Ramos (cell line): ENCODE data around the gene MYH15.

Source experiments
- in situ Hi-C: fragments of 300-500 bp; cut with MboI; formaldehyde crosslinking; loops from one replicate; pipeline ENCODE4 v1.14.3; 2022; ENCODE audit warnings: low sequenced_read_pairs; ENCODE audit not compliant: unreplicated experiment

The MYH15 gene

DNA sequence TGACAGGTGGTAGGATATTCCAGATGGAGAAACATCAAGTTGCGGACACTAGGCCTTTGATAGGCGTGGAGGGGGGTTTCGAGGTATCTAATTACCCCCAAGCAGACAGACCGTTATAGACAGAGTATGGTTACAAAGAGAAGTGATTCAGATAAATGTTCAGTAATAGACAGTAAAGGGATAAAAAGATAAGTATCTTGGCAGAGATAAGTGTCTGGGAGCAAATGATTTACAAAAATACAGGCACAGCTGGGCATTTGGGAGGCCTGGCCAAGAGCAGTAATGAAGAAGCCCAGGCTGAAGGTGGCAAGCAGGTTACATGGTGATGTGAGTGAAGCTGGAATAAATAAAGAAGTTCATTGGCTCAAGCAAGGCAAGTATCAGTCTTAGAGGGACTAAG, 659 bp upstream of the MYH15 start:
- in situ Hi-C loops: no loop called here

DNA sequence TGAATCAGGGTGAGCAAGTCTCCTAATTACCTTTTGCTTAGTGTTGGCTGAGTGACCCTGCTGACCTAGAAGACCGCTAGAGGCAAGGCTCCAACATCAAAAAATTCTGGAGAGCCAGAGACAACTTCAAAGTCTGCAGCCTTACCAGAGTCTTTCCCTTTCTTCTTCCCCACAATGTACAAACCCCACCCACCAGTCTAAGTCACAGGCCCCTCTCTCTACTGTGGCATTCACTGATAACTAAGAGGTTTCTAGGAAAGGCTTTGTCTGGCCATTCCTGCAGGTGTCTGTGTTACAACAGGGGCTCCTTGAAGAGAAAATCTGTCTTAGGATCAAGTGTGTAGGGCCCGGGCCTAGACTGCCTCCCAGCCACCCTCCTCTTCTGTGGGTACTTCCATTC, 525 bp downstream of the MYH15 start:
- in situ Hi-C loops: no loop called here

DNA sequence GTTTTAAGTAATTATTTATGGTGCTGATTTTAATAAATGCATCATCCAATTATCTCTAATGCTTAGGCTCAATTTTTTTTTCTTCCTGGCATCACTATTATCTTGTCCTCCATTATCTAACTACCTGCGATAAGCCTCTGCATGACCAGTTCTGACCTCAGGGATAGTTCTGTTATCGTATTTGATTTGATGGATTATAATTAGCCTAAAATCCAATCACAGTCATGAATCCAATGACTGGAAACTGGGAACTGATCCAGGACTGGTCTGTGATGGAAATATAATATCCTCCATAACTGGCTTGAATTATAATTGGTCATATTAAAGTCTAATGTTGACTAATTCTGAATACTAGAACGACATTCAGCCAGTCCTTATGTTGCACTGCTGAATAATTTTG, 1.1 kb downstream of the MYH15 start:
- in situ Hi-C loops: no loop called here

DNA sequence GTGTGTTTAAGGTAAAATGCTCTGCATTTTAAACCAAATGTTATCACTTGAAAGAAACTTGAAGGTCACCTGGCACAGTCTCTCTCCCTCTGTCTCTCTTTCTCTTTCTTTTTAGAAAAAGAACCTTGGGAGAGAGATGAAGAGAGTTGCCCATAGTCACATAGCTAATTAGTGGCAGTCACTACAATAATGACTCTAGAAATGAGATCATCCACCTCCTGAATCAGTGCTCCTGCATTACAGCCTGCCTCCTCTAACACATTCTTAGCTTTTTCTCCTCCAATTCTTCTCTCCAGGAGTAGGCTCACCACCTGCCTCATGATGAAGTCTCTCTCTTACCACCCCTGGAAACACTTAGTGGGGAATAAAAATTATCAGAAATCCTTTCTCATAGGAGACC, 2.5 kb downstream of the MYH15 start:
- in situ Hi-C loops: no loop called here

DNA sequence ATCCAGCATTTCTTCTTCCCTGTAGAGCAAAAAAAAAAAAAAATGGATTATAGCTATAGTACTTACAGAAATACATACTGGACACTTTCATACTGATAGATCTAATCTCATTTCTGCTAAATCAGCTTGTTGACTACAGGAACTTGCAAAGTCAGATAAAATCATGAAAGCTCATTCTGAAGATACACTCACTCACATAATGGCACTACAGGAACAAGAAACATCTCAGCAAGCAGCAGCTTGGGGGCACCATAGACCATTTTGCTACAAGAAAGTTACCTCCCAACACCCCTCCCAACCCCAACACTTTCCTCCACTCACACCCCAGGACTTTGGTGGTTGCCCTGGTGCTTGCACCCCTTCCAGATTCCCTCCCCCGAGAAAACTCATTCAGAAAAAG, 4.6 kb downstream of the MYH15 start:
- in situ Hi-C loops: no loop called here

DNA sequence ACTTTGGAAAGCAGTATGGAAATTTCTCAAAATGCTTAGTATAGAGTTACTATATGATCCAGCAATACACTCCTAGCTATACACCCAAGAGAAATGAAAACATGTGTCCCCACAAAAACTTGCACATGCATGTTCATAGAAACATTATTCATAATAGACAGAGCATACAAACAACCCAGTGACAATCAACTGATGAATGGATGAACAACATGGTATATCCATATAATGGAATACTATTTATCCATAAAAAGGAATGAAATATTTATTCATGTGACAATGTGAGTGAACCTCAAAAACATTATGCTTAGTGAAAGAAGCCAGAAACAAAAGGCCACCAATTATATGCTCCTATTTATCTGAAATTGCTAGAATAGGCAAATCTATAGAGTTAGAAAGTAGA, 6.7 kb downstream of the MYH15 start:
- in situ Hi-C loops: no loop called here

DNA sequence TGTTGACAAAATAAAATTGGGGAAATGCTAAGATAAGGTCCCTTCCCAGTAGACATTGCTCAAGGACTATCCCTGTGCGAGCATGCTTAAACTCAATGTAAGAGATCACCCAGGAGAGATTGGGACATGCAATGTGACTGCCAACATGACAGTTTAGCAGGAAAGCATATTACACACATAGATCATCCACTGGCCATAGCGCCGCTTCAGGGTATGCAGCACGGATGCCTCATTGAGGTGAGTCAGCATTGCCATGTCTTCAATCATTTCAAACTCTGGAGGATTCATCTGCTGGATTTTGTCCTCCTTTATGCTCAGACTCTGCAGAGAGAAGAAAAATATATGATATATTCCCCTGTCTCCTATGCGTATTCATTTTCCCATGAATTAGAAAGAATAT, 8.9 kb downstream of the MYH15 start:
- in situ Hi-C loops: no loop called here

DNA sequence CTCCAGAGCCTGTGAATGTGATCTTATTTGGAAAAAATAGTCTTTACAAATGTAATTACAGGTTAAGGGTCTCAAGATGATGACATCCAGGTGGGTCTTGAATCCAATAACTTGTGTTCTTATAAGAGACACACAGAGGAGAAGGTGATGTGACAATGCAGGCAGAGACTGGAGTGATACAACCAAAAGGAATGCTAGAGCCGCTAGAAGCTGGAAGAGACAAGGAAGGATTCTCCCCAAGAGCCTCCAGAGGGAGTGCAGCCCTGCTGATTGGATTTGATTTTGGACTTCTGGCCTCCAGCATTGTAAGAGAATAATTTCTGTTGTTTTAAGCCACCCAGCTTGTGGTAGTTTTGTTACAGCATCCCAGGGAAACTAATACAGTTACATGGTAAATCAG, 9.7 kb downstream of the MYH15 start:
- in situ Hi-C loops: no loop called here

DNA sequence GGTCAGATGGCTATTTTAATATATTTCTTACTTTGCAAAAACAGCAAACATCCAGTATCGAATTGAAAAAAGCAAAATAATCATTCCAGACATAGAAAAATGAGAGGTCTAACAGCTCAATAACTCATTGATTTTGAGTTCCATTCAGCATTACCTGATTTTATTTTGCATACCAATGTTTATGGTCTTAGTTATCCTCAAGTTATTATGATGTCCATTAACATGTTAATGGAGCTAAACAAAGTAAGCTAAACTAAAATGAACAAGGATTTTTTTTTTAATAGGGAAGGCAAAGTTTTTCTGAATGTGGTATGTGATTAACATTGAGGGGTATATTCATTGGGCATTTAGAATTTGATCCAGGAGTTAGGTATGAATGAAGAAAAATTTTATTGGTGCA, 13.1 kb downstream of the MYH15 start:
- in situ Hi-C loops: loop anchor here (25.0 kb wide), 1 partner anchor 415 kb away; no protein-coding TSS in a partner anchor

DNA sequence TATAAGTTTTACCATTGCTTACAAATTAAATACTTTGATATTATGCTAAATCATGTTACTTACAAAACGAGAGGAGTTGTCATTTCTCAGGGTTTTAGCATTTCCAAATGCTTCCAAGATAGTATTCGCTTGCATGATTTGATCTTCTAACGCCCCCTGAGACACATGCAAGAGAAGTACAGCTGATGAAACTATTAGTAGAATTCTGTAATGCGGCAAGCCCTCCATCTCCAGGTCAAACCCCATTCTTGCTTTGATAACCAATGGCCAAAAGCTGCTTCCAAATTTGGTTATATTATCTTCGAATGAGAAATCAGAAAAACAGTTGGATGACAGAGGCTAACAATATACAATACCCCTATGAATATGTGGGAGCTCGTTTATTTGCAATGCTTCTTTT, 14.7 kb downstream of the MYH15 start:
- in situ Hi-C loops: loop anchor here (25.0 kb wide), 1 partner anchor 417 kb away; no protein-coding TSS in a partner anchor

DNA sequence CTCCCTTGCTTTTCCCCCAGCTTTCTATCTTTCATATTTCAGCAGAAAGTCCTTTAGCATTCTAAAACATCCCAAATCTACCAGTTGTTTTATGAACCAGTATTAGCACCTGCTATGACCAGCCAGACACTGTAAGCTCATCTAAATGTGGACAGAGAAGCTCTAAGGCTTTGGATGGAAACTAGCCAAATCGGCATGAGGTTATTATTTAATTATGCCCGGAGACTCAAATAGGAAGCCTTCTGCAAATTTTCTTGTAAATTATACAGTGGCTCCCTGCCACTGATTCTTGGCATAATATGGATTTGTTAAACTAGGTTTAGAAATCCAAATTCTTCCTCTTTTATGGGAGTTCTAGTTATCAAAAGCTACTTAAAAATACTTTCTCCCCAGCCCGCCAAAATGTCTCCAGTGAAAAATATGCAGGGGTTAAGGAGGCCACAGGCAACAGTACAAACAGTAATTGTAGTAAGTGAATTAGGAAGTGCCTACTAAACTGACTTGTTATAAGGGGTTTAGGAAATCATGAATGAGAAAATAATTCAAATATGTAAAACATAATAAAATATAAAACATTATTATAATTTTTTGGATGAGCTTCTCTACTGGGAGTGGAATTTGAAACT, 15.4 kb downstream of the MYH15 start:
- in situ Hi-C loops: loop anchor here (25.0 kb wide), 1 partner anchor 417 kb away; no protein-coding TSS in a partner anchor

DNA sequence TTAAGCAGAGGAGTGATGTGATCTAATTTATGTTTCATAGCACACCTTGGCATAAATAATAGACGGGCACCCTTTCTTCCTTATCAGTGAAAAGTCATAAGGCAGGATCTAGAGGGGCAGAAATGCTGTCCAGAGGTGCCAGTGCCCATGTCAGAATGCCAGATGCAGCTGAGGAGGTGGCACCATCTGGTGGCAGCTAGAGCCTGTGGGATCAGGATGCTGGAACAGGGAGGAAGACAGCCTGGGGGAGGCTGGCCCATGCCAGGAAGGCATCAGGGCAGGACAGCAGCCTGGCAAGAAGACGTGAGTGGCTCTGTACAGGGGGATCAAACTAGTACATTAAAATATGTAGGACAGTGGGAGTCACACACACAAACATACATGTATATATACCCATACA, 16.5 kb downstream of the MYH15 start:
- in situ Hi-C loops: loop anchor here (25.0 kb wide), 1 partner anchor 418 kb away; no protein-coding TSS in a partner anchor

DNA sequence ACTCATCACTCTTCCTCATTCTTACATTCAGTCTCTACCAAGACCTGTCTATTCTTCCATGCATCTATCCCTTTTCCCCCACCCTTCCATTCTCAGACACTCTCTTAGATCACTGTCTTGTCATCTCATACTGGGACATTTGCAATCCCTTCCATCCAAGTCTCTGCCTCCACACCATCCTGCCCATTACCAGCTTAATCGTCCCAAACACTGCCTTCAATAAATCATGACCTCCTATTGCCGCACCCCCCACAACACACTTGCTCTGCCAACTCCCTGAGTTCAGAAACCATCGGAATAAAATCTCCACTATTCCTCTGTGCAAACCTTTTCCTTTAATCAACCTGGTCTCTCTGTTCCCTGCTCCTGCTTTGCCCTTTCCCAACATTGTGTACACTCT, 18.9 kb downstream of the MYH15 start:
- in situ Hi-C loops: loop anchor here (25.0 kb wide), 1 partner anchor 421 kb away; no protein-coding TSS in a partner anchor

DNA sequence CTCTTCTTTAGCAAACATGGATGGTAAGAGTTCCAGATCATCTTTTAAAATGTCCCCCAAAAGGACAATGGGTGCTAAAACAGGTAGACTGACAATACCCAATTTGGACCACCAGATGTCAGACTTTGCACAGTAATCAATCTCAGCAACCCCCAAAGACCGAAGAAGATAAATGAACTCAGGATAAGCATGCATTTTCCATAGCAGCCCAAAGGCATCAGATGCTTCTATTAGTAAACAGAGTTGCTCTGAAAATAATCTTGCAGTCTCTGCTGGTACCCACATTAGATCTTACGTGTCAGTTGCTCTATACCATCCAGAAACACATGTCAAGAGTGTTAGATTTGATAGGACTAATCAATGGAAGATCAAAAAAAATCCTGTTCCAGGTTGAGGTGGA, 20.6 kb downstream of the MYH15 start:
- in situ Hi-C loops: loop anchor here (25.0 kb wide), 1 partner anchor 423 kb away; no protein-coding TSS in a partner anchor

DNA sequence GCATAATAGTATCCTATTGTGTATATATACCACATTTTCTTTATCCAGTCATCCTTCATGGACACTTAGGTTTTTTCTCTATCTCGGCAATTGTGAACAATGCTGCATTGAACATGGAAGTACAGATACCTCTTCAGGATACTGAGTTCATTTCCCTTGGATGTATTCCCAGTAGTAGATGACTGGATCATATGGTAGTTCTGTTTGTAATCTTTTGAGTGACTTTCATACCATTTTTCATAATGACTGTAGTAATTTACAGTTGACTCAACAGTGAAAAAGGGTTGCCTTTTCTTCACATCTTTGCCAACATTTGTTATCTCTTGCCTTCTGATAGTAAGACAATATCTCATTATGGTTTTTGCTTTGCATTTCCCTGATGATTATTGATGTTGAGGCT, 21.8 kb downstream of the MYH15 start:
- in situ Hi-C loops: loop anchor here (25.0 kb wide), 1 partner anchor 424 kb away; no protein-coding TSS in a partner anchor

DNA sequence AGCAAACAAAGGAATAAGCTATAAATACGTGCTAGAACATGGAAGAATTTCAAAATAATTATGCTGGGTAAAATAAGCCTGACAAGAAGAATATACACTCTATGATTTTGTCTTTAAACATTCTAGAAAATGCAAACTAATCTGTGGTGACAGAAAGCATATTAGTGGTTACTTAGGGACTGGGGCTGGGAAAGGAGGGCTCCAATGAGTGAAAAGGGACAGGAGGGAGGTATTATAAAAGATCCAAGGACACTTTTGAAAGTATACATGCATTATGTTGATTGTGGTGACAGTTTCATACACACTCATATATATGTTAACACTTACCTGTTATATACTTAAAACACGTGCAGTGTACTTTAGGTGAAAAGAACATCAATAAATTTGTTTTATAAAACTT, 23.0 kb downstream of the MYH15 start:
- in situ Hi-C loops: loop anchor here (25.0 kb wide), 1 partner anchor 425 kb away; no protein-coding TSS in a partner anchor

DNA sequence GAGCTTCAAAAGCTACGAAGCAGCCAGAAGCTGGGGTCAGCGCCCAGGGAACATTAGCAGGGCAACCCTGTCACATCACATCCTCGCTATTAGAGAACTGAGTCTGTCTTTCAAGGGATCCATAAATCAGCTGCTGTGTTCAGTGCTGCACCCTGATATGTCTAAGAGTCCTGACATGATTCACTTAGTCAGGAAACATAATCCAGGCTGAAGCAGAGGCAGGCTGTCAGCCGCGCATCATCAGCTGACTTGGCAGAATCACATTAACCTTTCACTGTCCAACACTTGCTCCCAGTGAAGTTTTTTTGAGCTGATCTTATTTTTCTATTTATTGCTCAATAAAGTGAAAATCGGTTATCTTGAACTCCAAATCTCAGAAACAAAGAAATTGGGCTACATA, 23.5 kb downstream of the MYH15 start:
- in situ Hi-C loops: loop anchor here (25.0 kb wide), 1 partner anchor 425 kb away; no protein-coding TSS in a partner anchor

DNA sequence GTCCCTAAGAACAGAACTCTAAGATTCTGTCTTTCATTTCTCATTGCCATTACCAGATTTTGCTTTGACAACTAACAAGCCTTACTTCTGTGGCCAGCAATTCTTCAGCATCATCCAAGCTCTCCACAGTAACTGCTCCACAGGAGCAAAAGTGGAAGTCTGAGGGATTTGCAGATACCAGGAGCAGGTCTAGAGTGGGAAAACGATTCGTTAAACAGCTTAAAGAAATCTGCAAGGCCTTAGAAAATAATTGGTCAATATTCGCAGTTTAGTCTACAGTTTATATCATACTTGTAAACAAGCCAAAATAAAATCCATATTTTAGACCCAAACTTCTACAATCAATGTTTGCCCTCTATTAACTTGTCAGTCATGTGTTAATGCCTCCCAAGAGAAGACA, 24.1 kb downstream of the MYH15 start:
- in situ Hi-C loops: loop anchor here (25.0 kb wide), 1 partner anchor 426 kb away; no protein-coding TSS in a partner anchor

DNA sequence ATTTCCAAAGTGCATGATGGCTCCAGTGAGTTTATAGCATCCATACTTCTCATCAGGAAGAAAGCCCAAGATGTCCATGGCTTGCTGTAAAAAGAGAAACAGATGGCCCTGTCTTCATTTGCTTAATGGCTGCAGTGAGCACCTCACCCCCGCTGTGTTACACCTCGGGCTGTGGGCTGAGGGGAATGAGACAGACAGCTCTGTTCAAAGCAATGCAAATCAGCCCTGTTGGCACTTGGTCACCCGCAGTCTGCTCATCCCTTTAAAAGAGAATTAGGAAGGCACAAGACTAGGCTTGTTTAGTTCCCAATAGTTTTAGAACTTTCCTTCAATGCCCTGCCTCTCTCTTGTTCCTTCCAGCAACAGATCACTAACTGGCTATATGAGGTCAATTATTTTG, 25.2 kb downstream of the MYH15 start:
- in situ Hi-C loops: loop anchor here (25.0 kb wide), 1 partner anchor 427 kb away; no protein-coding TSS in a partner anchor

DNA sequence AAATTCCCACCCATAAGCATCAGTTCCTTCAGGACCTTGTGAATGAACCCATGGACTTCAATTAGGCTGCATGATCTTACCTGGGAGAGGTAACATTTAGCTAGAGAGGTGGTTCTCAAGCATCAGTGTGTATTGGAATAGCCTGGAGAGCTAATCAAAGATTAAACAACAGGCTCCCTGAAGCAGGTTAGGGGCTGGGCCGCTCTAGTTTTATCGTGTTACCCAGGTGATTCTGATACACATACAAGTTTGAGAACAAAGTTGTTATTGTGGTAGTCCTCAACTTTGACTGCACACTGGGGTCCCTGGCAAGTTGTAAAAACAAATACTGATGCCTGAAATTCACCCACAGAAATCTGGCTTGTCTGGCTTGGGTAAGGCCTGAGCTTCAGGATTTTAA, 31.2 kb downstream of the MYH15 start:
- in situ Hi-C loops: loop anchor here (25.0 kb wide), 1 partner anchor 433 kb away; no protein-coding TSS in a partner anchor

DNA sequence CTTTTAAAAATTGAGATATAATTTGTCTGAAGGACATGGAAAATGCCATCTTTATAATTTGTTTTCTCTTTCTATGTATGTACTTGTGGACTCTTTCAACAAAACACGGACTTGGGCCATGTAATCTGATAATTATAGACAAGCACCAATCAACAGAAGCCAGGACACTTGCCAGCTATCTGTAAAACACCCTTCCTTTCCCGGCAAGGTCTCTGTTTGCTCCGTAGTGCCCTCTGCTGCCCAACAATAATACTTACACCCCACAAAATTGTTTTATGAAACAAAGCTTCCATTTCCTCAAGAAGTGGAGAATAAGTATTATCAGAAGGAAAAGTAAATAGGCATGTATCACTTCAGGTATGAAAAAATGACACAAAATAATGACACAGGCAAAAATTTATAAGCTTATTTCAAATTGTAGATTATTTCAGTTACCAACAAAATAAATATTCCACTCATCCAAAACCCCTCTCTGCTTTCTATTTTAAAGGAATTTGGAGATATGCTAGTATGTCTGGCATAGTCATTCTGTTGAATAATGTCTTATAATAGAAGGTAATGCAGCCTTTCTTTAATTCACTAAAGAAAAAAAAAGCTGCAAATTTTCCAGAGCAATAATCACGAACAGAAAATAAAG, 32.8 kb downstream of the MYH15 start:
- in situ Hi-C loops: loop anchor here (25.0 kb wide), 1 partner anchor 435 kb away; no protein-coding TSS in a partner anchor
